GM12865 (cell line): ENCODE results near the gene PRICKLE2.

Experiments used
- DNase-seq: peaks from one replicate; pipeline ENCODE4 v3.0.0; 2010; ENCODE audit warnings: low read depth
- H3K4me3 ChIP-seq: 2 replicates; pipeline ENCODE4 v1.5.1; 2011; ENCODE audit warnings: mild to moderate bottlenecking, low read depth, low read length, control low read depth
- TF ChIP-seq, protein P1 (sequence below): IDR thresholded peaks from 2 replicates; pipeline ENCODE4 v1.5.1; 2011; ENCODE audit warnings: low read length, control low read depth, low read depth, inconsistent platforms; ENCODE audit not compliant: insufficient read depth; ENCODE audit errors: missing control alignments

Gene PRICKLE2

DNA sequence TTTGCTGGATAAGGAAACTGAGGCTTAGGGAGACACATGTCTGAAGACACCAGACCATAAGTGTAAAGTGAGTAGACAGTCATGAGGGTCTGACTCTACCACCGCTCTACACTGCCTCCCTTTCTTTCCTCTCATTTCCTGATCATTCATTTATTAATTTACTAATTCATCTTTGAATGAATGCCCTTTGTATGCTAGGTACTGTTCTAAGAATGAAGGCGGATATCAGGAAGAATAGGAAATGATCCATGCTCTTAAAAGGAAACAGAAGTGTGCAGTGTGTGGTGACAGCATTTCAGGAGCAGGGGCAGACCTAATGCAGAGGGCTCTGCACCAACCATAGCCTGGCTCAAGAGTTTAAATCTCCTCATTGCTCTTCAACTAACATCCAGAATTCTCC lies 170.2 kb downstream of the PRICKLE2 start:
- H3K4me3 ChIP-seq: no peak overlapping the region
- TF ChIP-seq, protein P1, sequence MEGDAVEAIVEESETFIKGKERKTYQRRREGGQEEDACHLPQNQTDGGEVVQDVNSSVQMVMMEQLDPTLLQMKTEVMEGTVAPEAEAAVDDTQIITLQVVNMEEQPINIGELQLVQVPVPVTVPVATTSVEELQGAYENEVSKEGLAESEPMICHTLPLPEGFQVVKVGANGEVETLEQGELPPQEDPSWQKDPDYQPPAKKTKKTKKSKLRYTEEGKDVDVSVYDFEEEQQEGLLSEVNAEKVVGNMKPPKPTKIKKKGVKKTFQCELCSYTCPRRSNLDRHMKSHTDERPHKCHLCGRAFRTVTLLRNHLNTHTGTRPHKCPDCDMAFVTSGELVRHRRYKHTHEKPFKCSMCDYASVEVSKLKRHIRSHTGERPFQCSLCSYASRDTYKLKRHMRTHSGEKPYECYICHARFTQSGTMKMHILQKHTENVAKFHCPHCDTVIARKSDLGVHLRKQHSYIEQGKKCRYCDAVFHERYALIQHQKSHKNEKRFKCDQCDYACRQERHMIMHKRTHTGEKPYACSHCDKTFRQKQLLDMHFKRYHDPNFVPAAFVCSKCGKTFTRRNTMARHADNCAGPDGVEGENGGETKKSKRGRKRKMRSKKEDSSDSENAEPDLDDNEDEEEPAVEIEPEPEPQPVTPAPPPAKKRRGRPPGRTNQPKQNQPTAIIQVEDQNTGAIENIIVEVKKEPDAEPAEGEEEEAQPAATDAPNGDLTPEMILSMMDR: no peak
- no peak for DNase-seq

DNA sequence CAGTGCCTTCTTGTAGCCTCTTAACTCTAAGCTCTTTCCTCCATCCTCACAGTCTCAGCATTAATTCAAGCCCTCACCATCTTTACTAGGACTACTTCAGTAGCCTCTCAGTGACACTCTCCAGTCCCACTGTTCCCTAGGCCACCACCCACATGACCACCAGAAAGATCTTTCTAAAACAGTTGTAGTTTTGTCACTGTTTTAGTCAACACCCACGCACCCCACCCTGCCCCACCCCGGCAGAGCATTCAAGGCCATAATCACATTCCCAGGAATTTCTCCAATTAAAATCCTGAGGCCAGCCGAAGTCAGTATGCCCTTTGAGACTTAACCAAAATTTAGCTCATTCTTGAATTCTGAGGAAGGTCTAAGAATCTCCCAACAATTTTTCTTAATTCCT lies 170.8 kb downstream of the PRICKLE2 start:
- DNase-seq: no peak
- TF ChIP-seq, protein P1: no peak
- H3K4me3 ChIP-seq: no peak overlapping the region

DNA sequence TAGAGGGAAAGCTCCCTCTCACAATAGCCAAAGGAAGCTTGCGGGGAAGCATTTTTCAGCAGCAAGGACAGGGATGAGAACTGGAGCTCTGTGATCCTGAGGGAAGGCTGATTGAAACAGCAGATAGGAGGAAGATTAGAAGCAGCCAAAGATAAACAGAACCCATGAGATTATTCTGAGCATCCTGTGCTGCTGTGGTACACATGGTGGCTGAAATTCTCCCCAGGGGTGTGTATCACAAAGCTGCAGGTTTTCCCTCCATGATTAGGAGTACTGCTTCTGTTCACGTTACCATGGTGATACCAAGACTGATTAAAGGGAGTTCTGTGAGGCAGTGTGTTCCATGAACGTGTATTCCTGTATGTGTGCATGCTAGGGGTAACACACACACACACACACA lies 171.7 kb downstream of the PRICKLE2 start:
- DNase-seq: no peak
- no peak overlapping the region for H3K4me3 ChIP-seq
- TF ChIP-seq, protein P1: no peak

DNA sequence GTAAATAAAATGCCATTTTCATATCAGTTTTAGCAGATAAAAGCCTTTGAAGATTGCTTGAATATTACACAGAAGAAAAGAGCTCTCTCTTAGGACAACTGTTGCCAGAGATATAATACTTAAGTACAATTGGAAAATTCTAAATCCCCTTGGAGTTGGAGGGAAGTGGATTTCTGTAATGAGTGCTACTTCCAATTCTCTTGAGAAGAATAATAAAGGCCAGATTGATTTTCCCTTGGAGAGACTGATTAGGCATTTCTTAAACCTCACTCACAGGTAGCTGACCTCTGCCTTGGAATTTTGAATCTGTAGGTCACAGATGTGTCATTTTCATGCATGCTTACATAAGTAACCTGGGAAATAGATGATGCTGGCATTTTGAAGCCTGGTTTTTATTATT lies 172.1 kb downstream of the PRICKLE2 start:
- TF ChIP-seq, protein P1: no peak
- DNase-seq: no peak
- H3K4me3 ChIP-seq: no peak overlapping the region

DNA sequence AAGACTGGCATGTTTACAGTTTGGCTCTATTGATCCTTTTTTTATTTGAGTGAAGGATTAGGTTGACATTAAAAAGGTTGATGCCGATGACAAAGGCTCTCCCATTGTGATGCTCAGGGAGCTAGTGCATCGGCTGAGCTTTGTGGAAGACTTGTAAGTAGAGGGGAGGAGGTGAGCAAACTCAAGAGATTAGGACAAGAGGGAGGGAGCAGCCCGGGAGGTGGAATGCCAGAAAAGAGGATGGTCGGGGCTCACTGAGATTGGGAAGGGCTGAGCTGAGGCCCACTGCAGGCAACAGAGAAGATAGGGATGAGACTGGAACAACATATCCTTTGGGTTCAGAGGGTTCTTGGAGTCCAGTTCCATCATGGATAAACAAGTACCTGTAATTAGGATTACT lies 175.4 kb downstream of the PRICKLE2 start:
- TF ChIP-seq, protein P1: no peak
- no peak overlapping the region for H3K4me3 ChIP-seq
- DNase-seq: no peak

DNA sequence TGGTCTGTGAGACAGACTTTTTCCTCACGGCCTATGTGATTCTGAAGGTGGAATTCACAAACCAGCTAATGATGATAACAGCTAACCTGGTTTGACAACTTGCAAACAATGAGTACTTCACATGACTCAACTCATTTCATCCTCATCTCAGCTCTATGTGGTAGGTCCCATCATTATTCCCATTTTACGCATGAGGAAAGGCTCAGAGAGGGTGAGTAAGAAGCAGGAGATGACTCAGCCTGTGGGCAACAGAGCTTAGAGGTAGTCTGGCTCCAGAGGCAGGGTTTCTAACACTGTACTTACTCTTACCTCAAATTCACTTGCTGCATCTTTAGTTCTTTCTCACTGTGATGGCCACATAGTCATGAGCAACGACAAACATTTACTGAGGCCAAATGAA lies 176.1 kb downstream of the PRICKLE2 start:
- no peak overlapping the region for H3K4me3 ChIP-seq
- TF ChIP-seq, protein P1: no peak
- DNase-seq: no peak

DNA sequence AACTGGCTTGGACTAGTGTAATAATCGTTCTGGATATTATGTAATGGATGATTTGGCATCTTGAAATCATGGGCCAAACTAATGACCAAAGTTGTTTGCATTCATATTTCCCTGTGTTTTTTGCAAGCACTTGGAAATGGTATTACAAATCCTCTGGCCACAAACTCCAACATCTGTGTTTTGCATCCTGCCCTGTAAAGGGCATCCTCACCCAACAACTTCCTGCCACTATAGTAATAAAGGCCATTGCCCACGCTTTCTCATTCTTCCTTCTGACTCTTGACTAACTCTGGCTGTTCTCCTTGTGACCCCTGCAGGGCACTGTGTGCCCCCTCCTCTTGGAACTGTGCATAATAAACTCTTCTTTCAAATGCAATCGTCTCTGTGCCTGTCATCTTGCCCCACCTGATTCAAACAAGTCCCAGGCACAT lies 176.6 kb downstream of the PRICKLE2 start:
- no peak for DNase-seq
- H3K4me3 ChIP-seq: no peak overlapping the region
- TF ChIP-seq, protein P1: no peak
